GM21526 (cell line): ENCODE data around the gene PRRG3.

Source experiments
- ATAC-seq: cut with Tn5 transposase; IDR thresholded peaks from one replicate; pipeline ENCODE4 v1.9.1; 2021; ENCODE audit warnings: moderate library complexity; ENCODE audit not compliant: unreplicated experiment, low FRiP score

PRRG3 gene

DNA sequence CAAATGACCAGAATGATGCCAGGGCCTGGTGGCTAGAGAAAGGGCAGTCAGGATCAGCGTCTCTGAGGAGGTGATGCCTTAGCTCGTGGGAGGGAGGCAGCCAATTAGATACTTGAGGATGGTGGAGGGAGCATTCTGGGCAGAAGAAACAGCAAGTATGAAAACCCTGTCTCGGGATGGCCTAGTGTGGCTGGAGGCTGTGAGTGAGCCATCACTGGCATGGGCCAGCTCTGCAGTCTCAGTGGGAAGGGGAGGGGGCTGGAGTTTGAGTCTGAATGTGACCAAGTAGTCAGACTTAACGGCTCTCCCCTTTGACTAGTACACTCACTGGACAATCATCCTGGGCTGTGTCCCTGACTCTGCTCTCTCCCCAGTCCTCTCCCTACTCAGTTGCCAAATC, 46.3 kb downstream of the PRRG3 start:
- ATAC-seq = no peak

DNA sequence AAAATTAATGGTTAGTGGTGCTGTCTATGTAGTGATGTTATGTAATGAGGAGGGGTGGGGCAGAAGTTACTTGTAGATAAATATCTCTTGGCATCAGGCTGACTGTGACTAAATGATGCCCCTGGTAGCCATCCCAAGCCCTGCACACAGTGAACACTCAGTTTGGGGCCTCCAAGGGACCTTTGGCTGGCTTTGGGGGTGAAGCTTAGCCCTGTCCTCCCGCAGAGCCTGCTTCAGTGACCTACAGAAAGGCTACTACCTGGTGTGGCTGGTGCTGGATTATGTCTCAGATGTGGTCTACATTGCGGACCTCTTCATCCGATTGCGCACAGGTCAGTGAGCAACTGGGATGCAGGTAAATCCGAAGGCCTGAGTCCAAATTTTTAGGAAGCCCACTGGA, 47.1 kb downstream of the PRRG3 start:
- no peak for ATAC-seq

- no peak for ATAC-seq
Measured at GRCh38 chrX:151743651-151744470, 48.6 kb downstream of the PRRG3 start.

- no peak for ATAC-seq
Measured at GRCh38 chrX:151745651-151746050, 50.4 kb downstream of the PRRG3 start.

DNA sequence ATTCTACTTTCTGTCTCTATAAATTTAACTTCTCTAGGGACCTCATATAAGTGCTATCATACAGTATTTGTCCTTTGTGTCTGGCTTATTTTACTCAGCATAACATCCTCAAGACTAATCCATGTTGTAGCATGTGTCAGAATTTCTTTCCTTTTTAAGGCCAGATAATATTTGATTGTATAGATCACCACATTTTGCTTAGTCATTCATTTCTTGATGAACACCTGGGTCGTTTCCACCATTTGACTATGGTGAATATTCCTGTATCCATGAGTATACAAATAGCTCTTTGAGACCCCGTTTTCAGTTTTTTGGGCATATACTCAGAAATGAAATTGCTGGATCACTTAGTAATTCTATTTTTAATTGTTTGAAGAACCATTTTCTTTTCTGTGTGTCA, 51.2 kb downstream of the PRRG3 start:
- ATAC-seq = no peak

DNA sequence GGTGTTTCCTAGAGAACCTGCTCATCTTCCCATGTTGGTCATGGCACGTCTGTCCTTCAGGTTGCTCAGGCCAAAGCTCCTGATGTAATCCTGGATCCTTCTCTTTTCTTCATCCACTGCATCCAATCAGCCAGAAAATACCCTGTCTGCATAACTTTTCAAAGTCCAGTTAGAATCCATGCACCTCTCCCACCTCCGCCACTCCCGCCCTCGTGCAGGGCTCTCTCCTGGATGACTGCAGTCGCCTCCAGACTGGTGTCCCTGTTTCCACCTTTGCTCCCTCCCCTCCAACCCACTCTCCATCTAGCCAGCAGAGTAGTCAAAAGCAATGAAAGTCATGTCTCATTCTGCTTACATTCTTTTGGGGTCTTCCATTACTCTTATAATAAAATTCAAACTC, 55.3 kb downstream of the PRRG3 start:
- ATAC-seq = no peak

- ATAC-seq = no peak
Measured at GRCh38 chrX:151752847-151753246, 57.6 kb downstream of the PRRG3 start.

GRCh38 chrX:151753313-151754046, 58.2 kb downstream of the PRRG3 start:
- ATAC-seq = no peak

- ATAC-seq = no peak
Measured at GRCh38 chrX:151754047-151754429, 58.8 kb downstream of the PRRG3 start.

- no peak for ATAC-seq
Measured at GRCh38 chrX:151754641-151755215, 59.5 kb downstream of the PRRG3 start.
